Renal cortex interstitium (tissue), 11 donors: ENCODE results near the gene PRRC1. TPM values are rescaled to one million over a fixed set of nuclear protein-coding genes. Genes with fewer than 3 reads are reported as not detected.

Source experiments
- DNase-seq, 11 donors: peaks; one replicate each; pipeline ENCODE4 v3.0.0-alpha.2; 2013; ENCODE audit warnings: low read depth in 9 of 11, low spot score in 4 of 11; ENCODE audit errors: extremely low read depth in 1 of 11
- polyA plus RNA-seq, 3 donors: library from polyadenylated mRNA; unstranded; fragments of 120-200 nt; gene quantifications; one replicate each; pipeline ENCODE4 v1.2.1, GENCODE V29; 2013; ENCODE audit not compliant: insufficient read length in 3 of 3

Gene PRRC1
- polyA plus RNA-seq, 3 donors = 80.9 to 83.7 (median 81.3) TPM

GRCh38 chr5:127590156-127590722, 72.8 kb downstream of the PRRC1 start:
- DNase-seq = no peak

GRCh38 chr5:127595484-127596368, 78.3 kb downstream of the PRRC1 start:
- DNase-seq = no peak

DNA sequence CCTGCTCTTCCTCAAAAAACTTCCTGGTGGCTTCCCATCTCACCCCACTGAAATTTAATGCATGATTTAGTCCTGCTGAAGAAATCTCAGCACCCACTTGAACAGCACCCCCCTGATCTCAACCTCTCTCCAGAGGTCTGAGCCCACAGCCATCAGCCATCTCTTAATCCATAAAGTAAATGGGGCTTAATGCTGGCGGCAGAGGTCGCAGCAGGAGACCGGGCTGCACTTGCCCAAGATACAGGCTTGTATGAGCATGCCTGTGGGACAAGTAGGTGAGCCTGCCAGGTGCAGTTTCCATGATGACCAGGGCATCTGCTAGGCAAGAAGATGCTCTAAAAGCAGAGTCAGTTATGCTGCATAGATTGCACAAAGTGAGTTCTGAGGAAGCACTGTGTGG, 79.1 kb downstream of the PRRC1 start:
- no peak for DNase-seq

- no peak for DNase-seq
These were observed 81.9 kb downstream of the PRRC1 start for GRCh38 chr5:127599320-127599719.

GRCh38 chr5:127599847-127600246, 82.4 kb downstream of the PRRC1 start:
- DNase-seq = peak in 2 of 11 donors; percentile 17 to 29

GRCh38 chr5:127601111-127601510, 83.7 kb downstream of the PRRC1 start:
- peak in 1 of 11 donors; percentile 43 for DNase-seq

DNA sequence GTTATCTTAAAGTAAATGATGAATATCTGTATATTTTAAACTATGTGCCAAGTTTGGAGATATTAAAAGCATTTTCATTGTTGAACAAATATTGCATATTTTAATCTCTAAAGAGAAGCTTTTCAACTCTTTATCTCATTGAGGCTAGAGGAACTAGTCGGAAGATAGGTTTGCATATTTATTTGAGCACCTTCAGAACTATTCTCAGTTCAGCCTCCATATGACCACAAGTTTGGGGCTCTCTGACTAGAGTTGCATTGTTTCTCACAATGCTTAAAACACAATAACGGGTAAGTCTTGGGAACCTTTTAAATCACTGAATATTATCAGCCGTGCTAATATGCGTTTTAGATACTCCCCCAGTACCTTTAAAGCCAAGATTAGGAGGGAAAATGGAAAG, 84.2 kb downstream of the PRRC1 start:
- no peak for DNase-seq

DNA sequence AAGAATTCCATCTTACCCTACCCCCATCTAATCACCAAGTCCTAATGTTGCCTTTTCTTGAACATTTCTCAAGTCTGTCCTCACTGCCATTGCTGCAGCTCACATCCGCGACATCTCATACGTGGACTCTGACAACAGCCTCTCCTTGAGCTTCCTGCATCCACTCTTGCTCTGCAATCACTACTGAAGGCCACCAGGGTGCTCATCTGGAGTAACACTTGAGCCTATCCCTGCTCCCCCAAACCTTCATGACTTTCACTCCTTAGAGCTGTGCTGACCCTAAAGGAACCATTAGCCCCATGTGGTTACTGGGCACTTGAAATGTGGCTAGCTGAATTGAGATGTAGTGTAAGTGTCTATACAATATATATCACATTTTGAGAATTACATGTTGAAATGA, 85.0 kb downstream of the PRRC1 start:
- DNase-seq = no peak

DNA sequence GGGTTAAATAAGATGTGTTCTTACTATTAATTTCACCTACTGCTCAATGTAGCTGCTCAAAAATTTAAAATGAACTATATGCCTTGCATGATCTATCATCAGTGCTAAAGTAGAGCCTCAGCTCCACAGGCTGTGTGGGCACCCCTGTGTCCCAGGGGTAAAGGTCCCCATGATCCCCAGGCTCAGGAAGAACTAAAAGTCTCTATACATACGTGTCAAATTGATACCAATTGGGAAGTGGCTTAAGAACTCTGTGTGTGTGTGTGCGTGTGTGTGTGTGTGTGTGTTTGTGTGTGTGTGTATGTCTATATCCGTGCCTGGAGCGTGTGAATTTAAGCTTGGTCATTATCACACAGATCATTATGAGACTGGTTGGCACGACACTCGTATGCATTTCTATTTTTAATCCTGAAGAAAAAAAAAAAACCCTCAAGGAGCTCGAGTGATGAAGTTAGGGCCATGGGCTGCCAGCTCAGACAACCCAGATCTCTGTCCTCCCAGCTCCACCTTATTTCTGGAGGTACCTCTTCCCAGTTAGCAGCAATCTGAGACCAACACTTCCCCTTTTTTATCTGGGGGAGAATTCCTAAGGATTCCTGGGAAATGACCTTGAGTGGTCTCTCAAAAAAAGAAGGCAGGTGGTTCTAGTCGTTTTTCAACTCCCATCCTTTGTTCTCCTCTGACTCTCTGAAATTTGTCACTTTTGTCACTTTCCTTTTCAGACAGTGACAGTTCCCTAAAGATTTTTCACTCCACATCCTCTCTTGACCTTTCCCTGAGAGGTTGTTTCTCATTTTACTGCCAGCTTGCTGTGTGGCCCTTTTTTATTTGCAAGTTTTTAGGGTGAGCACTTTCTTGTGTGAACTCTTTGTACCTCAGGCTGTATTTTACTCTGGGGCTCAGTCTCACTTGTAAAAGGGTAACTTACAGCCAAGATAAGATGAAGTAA, 85.7 kb downstream of the PRRC1 start:
- DNase-seq = no peak

Other genes with a start within 250 kb of the PRRC1 start
- gene MEGF10, start 226.8 kb upstream of the PRRC1 start, polyA plus RNA-seq = under 1 TPM; 0.75 to 0.88 (median 0.83) TPM
- gene CTXN3, start 131.4 kb downstream of the PRRC1 start, polyA plus RNA-seq = under 1 TPM in 1 of 3 donors, not detected in 2; 0.09 TPM
- gene CCDC192, start 185.8 kb downstream of the PRRC1 start, polyA plus RNA-seq = 1 to 10 TPM in 2 of 3 donors, under 1 TPM in 1; 0.93 to 1.3 (median 1.1) TPM